GM19035 (cell line): ENCODE results near the gene ABTB2.

Experiments
- ATAC-seq: cut with Tn5 transposase; IDR thresholded peaks from one replicate; pipeline ENCODE4 v1.9.1; 2021; ENCODE audit not compliant: unreplicated experiment

The ABTB2 gene

DNA sequence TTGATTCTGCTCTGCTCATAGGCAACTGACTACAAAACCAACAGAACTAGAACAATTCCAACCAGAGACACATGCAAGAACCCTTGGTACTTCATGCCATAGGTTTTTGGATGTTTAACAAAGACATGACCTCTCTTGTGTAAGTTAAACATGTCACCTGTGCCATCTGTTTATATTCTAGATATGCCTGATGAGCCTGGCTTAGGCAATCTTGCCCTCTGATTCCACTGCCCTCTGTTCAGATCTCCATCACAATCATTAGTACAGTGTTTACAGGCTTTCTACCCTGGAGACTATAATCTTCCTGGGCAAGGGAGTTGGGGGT, 40.8 kb downstream of the ABTB2 start:
- ATAC-seq = no peak

DNA sequence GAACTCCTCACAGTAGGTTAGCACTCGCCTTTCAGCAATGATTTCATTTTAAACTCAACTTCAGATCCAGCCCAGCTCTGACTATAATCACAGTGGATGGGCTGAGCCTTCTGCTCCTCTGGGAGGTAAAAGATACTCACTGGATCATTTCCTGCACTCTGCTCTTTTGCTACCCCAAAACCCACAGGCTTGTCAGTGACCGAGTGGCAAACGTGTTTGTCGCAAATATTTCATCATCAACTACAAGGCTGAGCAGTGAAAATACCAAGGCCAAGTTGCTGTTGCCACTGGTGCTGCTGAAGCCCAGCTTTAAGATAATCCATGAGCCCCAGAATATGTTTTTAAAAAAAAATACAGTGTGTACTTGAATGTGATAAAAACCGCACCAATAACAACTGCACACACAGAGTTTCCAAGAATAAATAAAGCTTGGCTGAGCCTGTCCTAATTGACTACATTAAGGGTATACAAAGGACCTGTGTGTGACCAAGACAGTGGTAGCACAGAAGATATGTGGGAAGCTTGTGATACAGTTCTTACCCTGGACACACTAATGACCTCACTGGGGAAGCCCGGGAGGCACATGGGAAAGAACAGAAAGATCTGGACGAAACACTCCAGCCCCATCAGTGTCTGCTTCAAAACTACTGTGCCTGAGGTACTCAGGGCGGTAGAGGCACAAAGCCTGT, 41.3 kb downstream of the ABTB2 start:
- no peak for ATAC-seq

DNA sequence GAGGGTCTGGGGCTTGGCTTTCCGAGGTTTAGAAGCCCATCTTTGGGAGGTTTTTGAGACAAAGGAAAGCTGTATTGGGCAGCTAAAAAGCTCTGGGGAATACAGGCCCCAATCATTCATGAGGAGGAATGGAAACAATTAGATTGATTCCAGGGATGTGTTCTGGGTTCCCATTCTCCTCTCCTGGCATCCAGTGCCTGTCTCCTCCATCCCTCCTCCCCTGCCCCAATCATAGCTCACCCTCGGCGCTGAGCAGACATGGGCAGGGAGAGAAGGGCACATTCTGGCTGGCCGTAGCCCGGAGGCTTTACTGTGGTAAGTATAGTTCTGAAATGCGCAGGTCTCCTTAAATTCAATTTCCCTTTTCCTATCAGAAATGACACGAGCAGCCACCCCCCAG, 42.4 kb downstream of the ABTB2 start:
- no peak for ATAC-seq

GRCh38 chr11:34314936-34315335, 42.9 kb downstream of the ABTB2 start:
- ATAC-seq = no peak

DNA sequence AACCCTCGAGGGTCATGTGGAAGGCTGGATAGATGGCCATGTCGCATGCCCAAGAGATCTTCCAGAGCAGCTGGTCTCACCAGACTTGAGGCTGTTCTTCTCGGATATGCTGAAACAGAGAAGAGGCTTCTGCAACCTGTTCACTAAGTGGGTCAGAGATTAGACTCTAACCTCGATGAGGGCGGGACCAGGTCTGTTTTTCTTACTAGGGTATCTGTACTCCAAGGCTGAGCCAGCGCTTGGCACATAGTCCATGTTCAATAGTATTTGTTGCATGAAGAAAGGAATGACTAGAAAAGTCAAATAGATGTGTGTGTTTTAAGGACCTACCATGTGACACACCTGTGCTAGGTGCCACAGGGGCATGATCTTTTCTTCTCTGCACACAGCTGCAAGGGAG, 43.6 kb downstream of the ABTB2 start:
- no peak for ATAC-seq

DNA sequence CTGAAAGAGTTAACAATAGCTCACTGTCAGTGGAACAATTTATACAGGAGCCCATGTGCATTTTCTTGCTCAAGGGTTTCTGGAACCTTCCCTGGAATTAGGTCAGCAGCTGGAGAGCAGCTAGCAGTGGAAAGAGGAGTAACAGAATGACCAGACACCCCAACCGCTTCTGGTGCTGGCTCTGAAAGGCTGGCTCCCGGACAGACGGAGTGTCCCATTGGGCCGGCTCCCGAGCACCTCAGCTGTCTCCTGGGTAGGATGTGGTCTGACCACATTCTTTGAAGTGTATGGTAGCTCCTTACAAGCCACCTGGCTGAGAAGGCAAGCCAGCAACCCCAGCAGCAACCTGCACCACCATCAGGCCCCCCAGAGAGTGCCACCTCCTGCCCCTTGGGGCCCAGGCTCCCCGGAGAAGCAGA, 44.7 kb downstream of the ABTB2 start:
- ATAC-seq = peak; percentile 74

GRCh38 chr11:34311126-34311525, 46.7 kb downstream of the ABTB2 start:
- no peak for ATAC-seq

- no peak for ATAC-seq
Observed at GRCh38 chr11:34309965-34310364, 47.8 kb downstream of the ABTB2 start.

- no peak for ATAC-seq
Observed at GRCh38 chr11:34308913-34309585, 48.8 kb downstream of the ABTB2 start.

DNA sequence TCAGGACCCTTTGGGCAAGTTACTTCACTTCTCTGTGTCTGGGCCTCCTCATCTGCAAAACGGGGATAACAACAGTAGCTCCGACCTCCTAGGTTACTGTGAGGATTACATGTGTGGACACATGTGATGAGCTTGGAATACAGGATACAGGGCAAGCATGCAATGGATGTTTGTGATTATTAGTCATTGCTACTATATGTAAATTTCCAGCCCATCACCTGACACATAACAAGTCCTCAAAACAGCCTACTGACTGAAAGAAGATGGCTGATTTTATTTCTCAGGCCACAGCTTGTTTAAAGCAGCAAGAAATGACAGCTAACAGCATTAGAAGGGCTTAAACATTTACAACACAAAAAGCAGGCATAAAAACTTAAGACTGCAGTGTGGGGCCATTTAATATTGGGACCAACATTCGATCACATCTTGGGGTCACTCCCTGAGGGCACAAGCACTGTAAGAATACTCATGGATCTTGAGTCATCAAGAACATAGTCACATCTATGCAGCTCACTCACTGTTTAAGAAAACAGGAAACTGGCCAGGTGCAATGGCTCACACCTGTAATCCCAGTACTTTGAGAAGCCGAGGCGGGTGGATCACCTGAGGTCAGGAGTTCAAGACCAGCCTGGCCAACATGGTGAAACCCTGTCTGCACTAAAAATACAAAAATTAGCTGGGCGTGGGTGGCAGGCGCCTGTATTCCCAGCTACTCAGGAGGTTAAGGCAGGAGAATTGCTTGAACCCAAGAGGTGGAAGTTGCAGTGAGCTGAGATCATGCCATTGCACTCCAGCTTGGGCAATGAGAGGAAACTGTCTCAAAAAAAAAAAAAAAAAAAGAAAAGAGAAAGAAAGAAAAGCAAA, 49.5 kb downstream of the ABTB2 start:
- no peak for ATAC-seq

DNA sequence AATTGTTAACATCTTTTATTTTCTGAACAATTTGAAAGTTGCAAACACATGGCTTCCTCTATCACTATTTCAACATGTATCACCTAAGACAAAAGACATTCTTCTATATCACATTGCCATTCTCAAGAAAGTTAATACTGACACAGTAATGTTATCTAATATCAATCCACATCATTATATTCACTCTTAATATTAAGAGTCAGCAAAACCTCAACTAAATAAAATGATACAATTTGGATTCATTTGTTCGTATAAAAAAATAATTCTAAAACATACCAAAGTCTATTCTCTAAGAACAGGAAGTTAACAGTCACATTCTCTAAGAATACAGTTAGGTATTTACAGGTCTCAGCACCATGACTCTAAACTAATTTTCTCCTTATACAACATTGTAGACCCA, 52.0 kb downstream of the ABTB2 start:
- no peak for ATAC-seq

GRCh38 chr11:34305193-34305592, 52.6 kb downstream of the ABTB2 start:
- no peak for ATAC-seq

- ATAC-seq = no peak
Observed at GRCh38 chr11:34303028-34303570, 54.7 kb downstream of the ABTB2 start.

DNA sequence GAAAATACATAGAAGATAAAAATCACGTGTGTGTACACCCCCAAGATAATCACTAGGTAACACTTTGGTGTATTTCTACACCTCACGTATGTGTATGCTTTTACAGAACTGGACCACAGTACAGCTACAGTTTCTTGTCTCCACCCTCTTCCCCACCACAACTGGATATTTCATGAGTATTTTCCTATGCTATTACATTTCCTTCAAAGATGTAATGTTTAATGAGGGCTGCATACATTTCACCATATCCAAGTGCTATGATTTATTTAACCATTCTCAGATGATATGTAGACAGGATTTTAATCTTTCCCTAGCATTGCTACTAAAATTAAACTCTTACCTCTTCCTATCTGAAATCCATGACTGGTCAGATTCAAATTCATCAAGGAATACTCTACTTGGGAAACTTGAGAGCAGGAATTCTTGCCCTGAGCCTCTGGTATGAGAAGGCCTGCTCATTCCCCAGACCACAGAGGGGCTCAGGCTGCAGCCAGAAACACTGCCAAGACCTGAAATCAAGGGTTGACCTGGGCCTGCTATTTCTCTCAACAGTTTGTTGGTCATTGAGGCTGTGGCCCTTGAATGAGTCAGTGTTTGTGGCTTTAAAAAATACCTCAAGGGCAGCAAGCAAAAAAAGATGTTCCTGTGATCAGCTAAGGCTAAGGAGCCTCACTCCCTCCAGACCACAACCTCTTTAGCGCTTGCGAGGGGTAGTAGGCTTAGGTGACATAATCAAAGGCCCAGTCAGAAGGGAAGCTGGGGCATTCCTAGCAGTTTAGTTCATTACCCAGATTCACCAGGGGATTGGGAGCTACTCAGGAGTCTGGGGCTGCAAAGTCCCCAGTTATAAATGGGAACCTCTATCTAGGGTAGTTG, 55.5 kb downstream of the ABTB2 start:
- peak; percentile 81 for ATAC-seq

DNA sequence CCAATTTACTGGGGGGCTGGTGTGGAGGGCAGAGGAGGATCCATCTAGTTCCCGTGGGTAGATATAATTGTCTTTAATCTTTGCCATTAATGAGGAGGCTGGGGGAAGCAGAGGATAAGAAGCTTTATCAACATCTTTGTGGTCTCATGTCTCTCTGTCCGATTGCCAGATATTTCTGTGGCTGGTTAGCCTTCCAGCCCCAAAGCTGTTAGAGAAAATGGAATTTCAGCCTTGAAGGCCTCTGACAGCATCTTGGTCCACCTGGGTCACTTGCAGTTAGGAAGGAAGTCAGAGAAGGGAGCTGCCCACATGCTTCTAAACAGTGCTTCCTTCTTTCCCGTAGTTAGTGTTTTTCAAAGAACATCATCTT, 56.9 kb downstream of the ABTB2 start:
- no peak for ATAC-seq

- no peak for ATAC-seq
Observed at GRCh38 chr11:34300026-34300925, 57.5 kb downstream of the ABTB2 start.

GRCh38 chr11:34299284-34299972, 58.4 kb downstream of the ABTB2 start:
- ATAC-seq = no peak

DNA sequence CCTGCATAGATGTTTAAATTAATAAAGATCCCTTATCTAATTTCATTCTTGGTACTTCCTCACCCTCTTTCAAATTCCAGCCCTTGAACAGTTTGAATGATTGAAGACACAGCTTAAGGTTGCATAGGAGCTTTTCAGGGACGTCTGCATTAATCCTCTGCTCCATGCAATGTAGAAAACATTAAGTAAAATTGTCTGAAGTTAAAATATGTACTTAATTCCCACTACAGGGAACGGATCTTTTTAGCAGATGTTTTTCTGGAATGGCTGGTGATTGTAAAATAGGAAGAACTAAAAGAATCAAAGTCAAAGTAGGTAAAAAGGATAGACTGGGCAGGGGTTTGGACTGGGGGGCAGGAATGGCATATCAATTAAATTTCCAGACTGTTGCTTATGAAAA, 58.9 kb downstream of the ABTB2 start:
- ATAC-seq = no peak

DNA sequence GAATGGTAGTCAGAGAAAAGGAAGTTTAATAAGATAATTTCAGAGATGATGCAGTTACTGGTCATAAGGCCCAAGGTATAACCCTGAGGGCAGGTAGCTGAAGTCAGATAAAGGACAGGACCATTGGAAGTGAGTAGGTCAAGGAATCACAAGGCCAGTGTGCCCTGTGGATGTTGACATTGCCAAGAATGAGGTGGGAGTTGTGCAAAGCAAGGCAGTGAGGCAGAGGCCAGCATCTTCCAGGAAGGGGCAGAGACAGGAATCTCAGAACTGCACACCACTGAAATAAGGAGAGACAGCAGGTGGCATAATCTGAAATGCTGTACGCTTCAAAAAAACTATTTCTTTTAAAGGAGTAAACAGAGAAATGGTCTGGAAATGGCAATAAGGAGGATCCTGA, 61.4 kb downstream of the ABTB2 start:
- no peak for ATAC-seq
